ENCODE results near the gene GPR61.

GPR61 gene

DNA sequence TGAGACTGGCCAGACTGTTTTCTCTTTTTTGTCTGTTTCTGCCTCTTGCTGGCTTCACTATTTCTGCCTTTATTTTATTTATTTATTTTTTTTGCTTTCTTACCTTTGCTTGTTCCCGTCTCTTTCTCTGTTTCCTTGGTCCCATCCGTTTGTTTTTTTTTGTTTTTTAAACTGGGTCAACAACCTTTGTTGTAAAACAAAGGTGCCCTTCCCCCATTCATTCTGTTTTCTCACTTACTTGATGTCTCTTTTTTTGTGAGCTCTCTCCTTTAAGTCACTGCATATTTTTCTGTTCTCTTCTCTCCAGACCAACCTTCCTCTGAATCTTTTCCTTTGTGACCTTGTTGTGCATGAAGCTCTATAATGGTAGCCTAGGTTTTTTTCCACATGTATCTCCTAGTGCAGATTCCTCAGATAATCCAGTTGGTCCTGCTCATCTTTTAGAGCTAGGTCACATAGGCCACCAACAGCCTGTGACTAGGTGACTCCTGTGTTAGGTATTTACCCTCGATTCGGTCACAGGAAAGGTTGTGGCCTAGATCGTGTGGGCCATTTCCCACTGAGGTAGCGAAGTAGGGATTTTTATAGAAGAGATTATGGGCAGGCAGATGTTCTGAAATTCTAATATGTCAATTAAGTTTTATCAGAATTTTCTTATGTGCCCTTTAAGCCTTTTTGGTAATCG lies 24.7 kb downstream of the GPR61 start:
- TF ChIP-seq, protein P1, sequence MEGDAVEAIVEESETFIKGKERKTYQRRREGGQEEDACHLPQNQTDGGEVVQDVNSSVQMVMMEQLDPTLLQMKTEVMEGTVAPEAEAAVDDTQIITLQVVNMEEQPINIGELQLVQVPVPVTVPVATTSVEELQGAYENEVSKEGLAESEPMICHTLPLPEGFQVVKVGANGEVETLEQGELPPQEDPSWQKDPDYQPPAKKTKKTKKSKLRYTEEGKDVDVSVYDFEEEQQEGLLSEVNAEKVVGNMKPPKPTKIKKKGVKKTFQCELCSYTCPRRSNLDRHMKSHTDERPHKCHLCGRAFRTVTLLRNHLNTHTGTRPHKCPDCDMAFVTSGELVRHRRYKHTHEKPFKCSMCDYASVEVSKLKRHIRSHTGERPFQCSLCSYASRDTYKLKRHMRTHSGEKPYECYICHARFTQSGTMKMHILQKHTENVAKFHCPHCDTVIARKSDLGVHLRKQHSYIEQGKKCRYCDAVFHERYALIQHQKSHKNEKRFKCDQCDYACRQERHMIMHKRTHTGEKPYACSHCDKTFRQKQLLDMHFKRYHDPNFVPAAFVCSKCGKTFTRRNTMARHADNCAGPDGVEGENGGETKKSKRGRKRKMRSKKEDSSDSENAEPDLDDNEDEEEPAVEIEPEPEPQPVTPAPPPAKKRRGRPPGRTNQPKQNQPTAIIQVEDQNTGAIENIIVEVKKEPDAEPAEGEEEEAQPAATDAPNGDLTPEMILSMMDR (IDR thresholded peaks at IDR 0.05; ENCODE audit: insufficient read depth, low read length, missing control alignments) = no peak
- ChIA-PET POLR2A (no interaction called here), CTCF (interaction anchor here (0.7 to 1.7 kb wide), 8 partner anchors 12 to 76 kb away, joined by 3 to 7 read pairs (median 3); no protein-coding TSS in a partner anchor)
- DNase-seq (ENCODE audit: low read depth, low spot score) = no peak
- H3K4me3 ChIP-seq (ENCODE audit: low read depth, low read length) = no peak overlapping the region

DNA sequence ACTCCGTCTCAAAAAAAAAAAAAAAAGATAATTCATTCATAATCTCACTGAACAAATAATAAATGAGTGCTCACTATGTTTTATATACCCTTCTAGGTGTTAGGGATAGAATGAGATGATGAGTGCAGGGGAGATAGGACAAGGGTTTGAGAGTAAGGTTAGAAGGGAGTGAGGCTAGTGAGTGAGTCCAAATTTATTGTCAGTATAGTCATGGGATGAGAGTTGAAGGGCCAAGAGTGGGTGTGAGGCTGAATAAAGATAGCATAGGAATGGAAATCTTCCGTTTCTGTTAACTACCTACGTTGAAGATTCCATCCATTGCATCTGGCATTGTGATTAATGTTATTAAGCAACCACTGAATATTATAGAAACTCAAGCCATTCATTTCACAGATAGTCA lies 25.6 kb downstream of the GPR61 start:
- H3K4me3 ChIP-seq (ENCODE audit: low read depth, low read length) = no peak overlapping the region
- DNase-seq (ENCODE audit: low read depth, low spot score) = no peak
- CTCF ChIA-PET = interaction anchor here (1.1 to 1.7 kb wide), 7 partner anchors 16 to 75 kb away, joined by 3 to 7 read pairs (median 4); no protein-coding TSS in a partner anchor
- POLR2A ChIA-PET = interaction anchor here (1.1 kb wide), 1 partner anchor 44 kb away, joined by 3 read pairs; no protein-coding TSS in a partner anchor
- TF ChIP-seq, protein P1 (IDR thresholded peaks at IDR 0.05; ENCODE audit: insufficient read depth, low read length, missing control alignments) = no peak

DNA sequence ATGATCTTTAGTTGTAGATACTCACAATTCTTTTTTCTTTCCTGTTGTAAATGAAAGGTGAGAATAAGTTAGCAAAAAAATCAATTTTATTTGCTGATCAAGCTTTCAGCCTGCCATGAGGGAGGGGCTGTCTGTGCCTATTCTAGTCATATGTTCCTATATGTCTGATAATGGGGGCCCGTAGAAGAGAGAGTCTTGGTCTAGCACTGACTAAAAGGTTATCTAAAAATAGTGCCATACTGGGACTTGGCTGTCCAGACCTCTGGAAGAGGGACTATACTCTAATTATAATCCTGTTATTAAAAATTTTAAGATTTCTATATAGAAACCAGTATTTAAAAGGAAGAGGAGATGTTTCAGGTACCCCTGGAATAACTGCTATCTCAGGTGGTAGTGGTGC lies 27.3 kb downstream of the GPR61 start:
- POLR2A ChIA-PET = no interaction called here
- DNase-seq (ENCODE audit: low read depth, low spot score) = no peak
- CTCF ChIA-PET = interaction anchor here (0.9 to 4.0 kb wide), 3 partner anchors 14 to 35 kb away, joined by 3 to 15 read pairs (median 8); no protein-coding TSS in a partner anchor
- no peak overlapping the region for H3K4me3 ChIP-seq (ENCODE audit: low read depth, low read length)
- TF ChIP-seq, protein P1 (IDR thresholded peaks at IDR 0.05; ENCODE audit: insufficient read depth, low read length, missing control alignments) = no peak

DNA sequence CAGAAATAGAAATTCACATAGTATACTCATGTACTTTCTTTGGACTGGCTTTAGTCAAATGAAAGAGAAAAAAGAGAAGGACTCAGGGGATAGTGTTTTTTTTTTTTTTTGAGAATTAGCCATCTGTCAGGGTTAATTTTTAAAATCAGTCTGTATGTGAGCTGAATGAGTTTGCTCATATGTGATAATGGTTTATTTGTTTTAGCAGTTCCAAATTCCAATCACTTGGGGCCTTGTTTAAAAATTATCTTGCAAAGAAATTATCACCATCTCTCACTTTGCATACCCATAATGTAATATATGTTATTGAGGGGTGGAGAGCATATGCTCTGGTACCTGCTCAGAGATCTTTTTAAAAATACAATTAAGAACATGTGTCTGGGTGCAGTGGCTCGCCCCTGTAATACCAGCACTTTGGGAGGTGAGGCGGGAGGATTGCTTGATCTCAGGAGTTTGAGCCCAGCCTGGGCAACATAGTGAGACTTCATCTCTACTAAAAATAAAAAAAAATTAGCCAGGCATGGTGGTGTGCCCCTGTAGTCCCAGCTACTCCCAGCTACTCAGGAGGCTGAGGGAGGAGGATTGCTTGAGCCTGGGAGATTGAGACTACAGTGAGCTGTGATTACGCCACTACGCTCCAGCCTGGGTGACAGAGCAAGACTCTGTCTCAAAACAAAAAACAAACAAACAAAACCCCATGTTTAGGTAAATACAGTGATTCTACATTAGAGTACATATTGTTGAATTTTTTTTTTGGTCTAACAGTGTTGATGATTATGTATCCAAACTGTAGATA lies 28.4 kb downstream of the GPR61 start:
- CTCF ChIA-PET = interaction anchor here (0.9 to 4.0 kb wide), 3 partner anchors 13 to 36 kb away, joined by 3 to 15 read pairs (median 8); no protein-coding TSS in a partner anchor
- POLR2A ChIA-PET = no interaction called here
- TF ChIP-seq, protein P1 (IDR thresholded peaks at IDR 0.05; ENCODE audit: insufficient read depth, low read length, missing control alignments) = no peak
- no peak for DNase-seq (ENCODE audit: low read depth, low spot score)
- H3K4me3 ChIP-seq (ENCODE audit: low read depth, low read length) = no peak overlapping the region

DNA sequence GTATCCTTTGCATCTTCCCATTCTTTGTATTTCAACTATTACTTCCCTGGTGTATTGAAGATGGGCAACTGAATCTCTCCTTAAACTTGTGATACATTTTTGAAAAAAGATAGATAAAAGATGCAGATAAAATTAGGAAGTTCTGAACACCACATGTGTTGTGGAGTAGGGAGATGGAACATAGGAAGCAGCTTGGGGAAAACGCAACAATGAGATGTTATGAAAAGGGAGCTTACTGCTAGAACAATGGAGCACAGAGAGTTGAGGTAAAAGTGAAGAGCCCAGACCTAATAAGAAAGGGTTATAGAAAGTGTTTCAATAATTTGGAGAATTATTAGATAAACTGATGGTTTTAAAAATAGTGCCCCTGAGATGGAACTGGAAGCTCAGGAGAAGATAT lies 29.7 kb downstream of the GPR61 start:
- TF ChIP-seq, protein P1 (IDR thresholded peaks at IDR 0.05; ENCODE audit: insufficient read depth, low read length, missing control alignments) = no peak
- ChIA-PET POLR2A (interaction anchor here (2.4 kb wide), 1 partner anchor 23 kb away, joined by 6 read pairs; no protein-coding TSS in a partner anchor), CTCF (interaction anchor here (0.6 to 4.0 kb wide), 5 partner anchors 11 to 72 kb away, joined by 3 to 15 read pairs (median 6); no protein-coding TSS in a partner anchor)
- no peak for DNase-seq (ENCODE audit: low read depth, low spot score)
- H3K4me3 ChIP-seq (ENCODE audit: low read depth, low read length) = no peak overlapping the region
